ENCODE measurements around the gene AIFM3. TPM values are rescaled to one million over a fixed set of nuclear protein-coding genes. Genes with fewer than 3 reads are reported as not detected.

The AIFM3 gene
- total RNA-seq, 1 experiment from 2014 or later, result 2.6 TPM

GRCh38 chr22:20994128-20994901 lies 27.3 kb downstream of the AIFM3 start (continued):
- TF ChIP-seq, protein P1, sequence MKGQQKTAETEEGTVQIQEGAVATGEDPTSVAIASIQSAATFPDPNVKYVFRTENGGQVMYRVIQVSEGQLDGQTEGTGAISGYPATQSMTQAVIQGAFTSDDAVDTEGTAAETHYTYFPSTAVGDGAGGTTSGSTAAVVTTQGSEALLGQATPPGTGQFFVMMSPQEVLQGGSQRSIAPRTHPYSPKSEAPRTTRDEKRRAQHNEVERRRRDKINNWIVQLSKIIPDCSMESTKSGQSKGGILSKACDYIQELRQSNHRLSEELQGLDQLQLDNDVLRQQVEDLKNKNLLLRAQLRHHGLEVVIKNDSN (CRISPR knock-in tag; IDR thresholded peaks at IDR 0.05), result no peak
- no peak for TF ChIP-seq ZNF138 (CRISPR knock-in tag; conservative IDR thresholded peaks at IDR 0.05)
- TF ChIP-seq RORB (CRISPR knock-in tag; IDR thresholded peaks at IDR 0.05), result no peak
- no peak for TF ChIP-seq E2F5 (CRISPR knock-in tag; IDR thresholded peaks at IDR 0.05)
- TF ChIP-seq RELA (CRISPR knock-in tag; IDR thresholded peaks at IDR 0.05; ENCODE audit: borderline replicate concordance), result no peak
- no peak for TF ChIP-seq SMAD4 (CRISPR knock-in tag; IDR thresholded peaks at IDR 0.05)
- no peak for TF ChIP-seq KAT7 (CRISPR knock-in tag; IDR thresholded peaks at IDR 0.05; ENCODE audit: borderline replicate concordance)
- no peak for TF ChIP-seq ZNF396 (CRISPR knock-in tag; IDR thresholded peaks at IDR 0.05; ENCODE audit: borderline replicate concordance)

DNA sequence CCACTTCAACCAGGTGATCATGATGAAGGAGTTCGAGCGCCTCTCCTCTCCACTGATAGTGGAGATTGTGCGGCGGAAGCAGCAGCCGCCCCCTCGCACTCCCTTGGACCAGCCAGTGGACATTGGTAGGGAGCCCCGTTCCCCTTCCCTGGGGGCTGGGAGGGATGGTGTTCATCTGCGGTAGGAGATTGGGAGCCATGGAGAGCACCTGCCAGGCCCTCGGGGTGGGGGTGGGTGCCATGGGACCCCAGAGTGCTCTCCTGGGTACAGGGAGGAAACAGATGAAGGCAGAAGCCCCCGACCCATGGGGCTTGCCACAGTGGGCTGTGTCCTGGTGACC lies 27.8 kb downstream of the AIFM3 start:
- no peak overlapping the region for H3K4me3 Mint-ChIP-seq
- no peak for TF ChIP-seq ZNF416 (CRISPR knock-in tag; IDR thresholded peaks at IDR 0.05)
- no peak for TF ChIP-seq FOXK1 (CRISPR knock-in tag; IDR thresholded peaks at IDR 0.05)
- TF ChIP-seq OVOL2 (CRISPR knock-in tag; IDR thresholded peaks at IDR 0.05; ENCODE audit: borderline replicate concordance), result no peak
- no peak for TF ChIP-seq NFE2L1 (CRISPR knock-in tag; IDR thresholded peaks at IDR 0.05)
- no peak for TF ChIP-seq SMAD4 (CRISPR knock-in tag; IDR thresholded peaks at IDR 0.05)
- no peak for TF ChIP-seq MYBL2 (CRISPR knock-in tag; IDR thresholded peaks at IDR 0.05)
- no peak for TF ChIP-seq TEAD1 (CRISPR knock-in tag; IDR thresholded peaks at IDR 0.05)
- no peak for TF ChIP-seq CREM (CRISPR knock-in tag; IDR thresholded peaks at IDR 0.05)
- TF ChIP-seq, protein P2, sequence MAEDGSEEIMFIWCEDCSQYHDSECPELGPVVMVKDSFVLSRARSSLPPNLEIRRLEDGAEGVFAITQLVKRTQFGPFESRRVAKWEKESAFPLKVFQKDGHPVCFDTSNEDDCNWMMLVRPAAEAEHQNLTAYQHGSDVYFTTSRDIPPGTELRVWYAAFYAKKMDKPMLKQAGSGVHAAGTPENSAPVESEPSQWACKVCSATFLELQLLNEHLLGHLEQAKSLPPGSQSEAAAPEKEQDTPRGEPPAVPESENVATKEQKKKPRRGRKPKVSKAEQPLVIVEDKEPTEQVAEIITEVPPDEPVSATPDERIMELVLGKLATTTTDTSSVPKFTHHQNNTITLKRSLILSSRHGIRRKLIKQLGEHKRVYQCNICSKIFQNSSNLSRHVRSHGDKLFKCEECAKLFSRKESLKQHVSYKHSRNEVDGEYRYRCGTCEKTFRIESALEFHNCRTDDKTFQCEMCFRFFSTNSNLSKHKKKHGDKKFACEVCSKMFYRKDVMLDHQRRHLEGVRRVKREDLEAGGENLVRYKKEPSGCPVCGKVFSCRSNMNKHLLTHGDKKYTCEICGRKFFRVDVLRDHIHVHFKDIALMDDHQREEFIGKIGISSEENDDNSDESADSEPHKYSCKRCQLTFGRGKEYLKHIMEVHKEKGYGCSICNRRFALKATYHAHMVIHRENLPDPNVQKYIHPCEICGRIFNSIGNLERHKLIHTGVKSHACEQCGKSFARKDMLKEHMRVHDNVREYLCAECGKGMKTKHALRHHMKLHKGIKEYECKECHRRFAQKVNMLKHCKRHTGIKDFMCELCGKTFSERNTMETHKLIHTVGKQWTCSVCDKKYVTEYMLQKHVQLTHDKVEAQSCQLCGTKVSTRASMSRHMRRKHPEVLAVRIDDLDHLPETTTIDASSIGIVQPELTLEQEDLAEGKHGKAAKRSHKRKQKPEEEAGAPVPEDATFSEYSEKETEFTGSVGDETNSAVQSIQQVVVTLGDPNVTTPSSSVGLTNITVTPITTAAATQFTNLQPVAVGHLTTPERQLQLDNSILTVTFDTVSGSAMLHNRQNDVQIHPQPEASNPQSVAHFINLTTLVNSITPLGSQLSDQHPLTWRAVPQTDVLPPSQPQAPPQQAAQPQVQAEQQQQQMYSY (CRISPR knock-in tag; IDR thresholded peaks at IDR 0.05), result no peak
- no peak for TF ChIP-seq ZNF232 (CRISPR knock-in tag; IDR thresholded peaks at IDR 0.05)
- TF ChIP-seq, protein P3, sequence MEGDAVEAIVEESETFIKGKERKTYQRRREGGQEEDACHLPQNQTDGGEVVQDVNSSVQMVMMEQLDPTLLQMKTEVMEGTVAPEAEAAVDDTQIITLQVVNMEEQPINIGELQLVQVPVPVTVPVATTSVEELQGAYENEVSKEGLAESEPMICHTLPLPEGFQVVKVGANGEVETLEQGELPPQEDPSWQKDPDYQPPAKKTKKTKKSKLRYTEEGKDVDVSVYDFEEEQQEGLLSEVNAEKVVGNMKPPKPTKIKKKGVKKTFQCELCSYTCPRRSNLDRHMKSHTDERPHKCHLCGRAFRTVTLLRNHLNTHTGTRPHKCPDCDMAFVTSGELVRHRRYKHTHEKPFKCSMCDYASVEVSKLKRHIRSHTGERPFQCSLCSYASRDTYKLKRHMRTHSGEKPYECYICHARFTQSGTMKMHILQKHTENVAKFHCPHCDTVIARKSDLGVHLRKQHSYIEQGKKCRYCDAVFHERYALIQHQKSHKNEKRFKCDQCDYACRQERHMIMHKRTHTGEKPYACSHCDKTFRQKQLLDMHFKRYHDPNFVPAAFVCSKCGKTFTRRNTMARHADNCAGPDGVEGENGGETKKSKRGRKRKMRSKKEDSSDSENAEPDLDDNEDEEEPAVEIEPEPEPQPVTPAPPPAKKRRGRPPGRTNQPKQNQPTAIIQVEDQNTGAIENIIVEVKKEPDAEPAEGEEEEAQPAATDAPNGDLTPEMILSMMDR (IDR thresholded peaks at IDR 0.05), result no peak
- TF ChIP-seq NR3C1 (CRISPR knock-in tag; conservative IDR thresholded peaks at IDR 0.05; ENCODE audit: low read depth), result no peak
- TF ChIP-seq ZNF219 (CRISPR knock-in tag; IDR thresholded peaks at IDR 0.05; ENCODE audit: borderline replicate concordance), result no peak
- H3K9me3 Mint-ChIP-seq, result no peaks in the 10 kb centered on the region
- ATAC-seq, result no peak
- H3K27ac Mint-ChIP-seq, result no peak overlapping the region
- CTCF ChIA-PET, result no interaction called here
- H3K36me3 Mint-ChIP-seq, result no peaks in the 10 kb centered on the region
- no peaks in the 10 kb centered on the region for H3K27me3 Mint-ChIP-seq (ENCODE audit: low read depth)
- no peaks in the 10 kb centered on the region for H3K4me1 Mint-ChIP-seq
- POLR2A ChIA-PET, result no interaction called here
- DNase-seq (ENCODE audit: low spot score), result no peak

Measured in WTC11 (cell line).